HepG2 (cell line): Measurements from ENCODE around the gene RHO. TPM values are rescaled to one million over a fixed set of nuclear protein-coding genes. Genes with fewer than 3 reads are reported as not detected.

Source experiments
- ATAC-seq: fragments of 200-7000 bp; cut with Tn5 transposase; 3 replicates; pipeline ENCODE4 v1.9.1; 2020; ENCODE audit warnings: mild to moderate bottlenecking, moderate library complexity
- BruUV-seq: library from RNA; stranded (reverse); fragments of 400-500 nt; replicated peaks from 2 replicates; lab custom pipeline; 2021; lab: Mats Ljungman, UMichigan
- CTCF ChIA-PET: fragments of 300-600 bp; formaldehyde crosslinking; extraction: SDS; loops from one replicate; lab custom pipeline; 2021; ENCODE audit warnings: low total read pairs, inconsistent platforms, low intra/inter-chr PET ratio; lab: Yijun Ruan, JAX
- POLR2A ChIA-PET: fragments of 350-600 bp; sonication (Branson Sonifier 250); formaldehyde crosslinking; loops from one replicate; lab custom pipeline; 2020; ENCODE audit warnings: antibody characterized with exemption, inconsistent platforms; lab: Yijun Ruan, JAX
- DNase-seq: peaks from one replicate; pipeline ENCODE4 v3.0.0-alpha.2; 2015; ENCODE audit warnings: low spot score
- FAIRE-seq: peaks from 3 replicates; lab custom pipeline; 2011; peaks lifted over from hg19 to GRCh38; lab: Jason Lieb, UNC
- H2AFZ ChIP-seq: one replicate; pipeline ENCODE4 v1.6.1; 2011; ENCODE audit warnings: low read length, inconsistent platforms
- H3K27ac ChIP-seq: fragments of 300-600 bp; 3 replicates; pipeline ENCODE4 v1.8.0; 2011; ENCODE audit warnings: mixed run types, mild to moderate bottlenecking, mixed read lengths, low read length, inconsistent platforms; ENCODE audit not compliant: insufficient read depth; ENCODE audit errors: extremely low read length
- H3K27me3 ChIP-seq, 2 experiments: fragments of 200-600 bp in 1 of 2; 2 replicates in 1 of 2; 3 replicates in 1 of 2; pipeline versions ENCODE4 v1.6.0 to v1.8.0; 2011; ENCODE audit warnings: low read length in 2 of 2, mild to moderate bottlenecking in 2 of 2, moderate library complexity in 2 of 2, inconsistent platforms in 1 of 2; ENCODE audit not compliant: insufficient read depth in 2 of 2, control insufficient read depth in 1 of 2
- H3K36me3 ChIP-seq, 2 experiments: fragments of 200-600 bp in 1 of 2; replicated peaks in 1 of 2; 2 replicates in 1 of 2; 3 replicates in 1 of 2; pipeline versions ENCODE4 v1.5.1 to v1.8.0; 2011; ENCODE audit warnings: low read length in 2 of 2, inconsistent platforms in 1 of 2; ENCODE audit not compliant: insufficient read depth in 2 of 2, control insufficient read depth in 1 of 2
- H3K4me1 ChIP-seq: 2 replicates; pipeline ENCODE4 v1.5.1; 2012; ENCODE audit warnings: low read length, inconsistent platforms; ENCODE audit not compliant: insufficient read depth
- H3K4me2 ChIP-seq: 2 replicates; pipeline ENCODE4 v1.6.0; 2011; ENCODE audit warnings: low read depth, low read length, inconsistent platforms
- H3K4me3 ChIP-seq, 3 experiments: fragments of 200-600 bp in 1 of 3; sonication (generic), shearing (Covaris generic) in 1 of 3; replicated peaks in 1 of 3; 2 replicates each; pipeline ENCODE4 v1.5.1; 2011 to 2016; ENCODE audit warnings: low read length in 3 of 3, inconsistent platforms in 2 of 3, low read depth in 2 of 3, mild to moderate bottlenecking in 2 of 3, control low read depth in 1 of 3, mixed read lengths in 1 of 3; ENCODE audit not compliant: insufficient read depth in 1 of 3
- H3K79me2 ChIP-seq: one replicate; pipeline ENCODE4 v1.6.1; 2011; ENCODE audit warnings: low read length, inconsistent platforms; ENCODE audit not compliant: insufficient read depth
- H3K9ac ChIP-seq: 2 replicates; pipeline ENCODE4 v1.6.0; 2011; ENCODE audit warnings: mild to moderate bottlenecking, low read depth, low read length, inconsistent platforms; ENCODE audit not compliant: insufficient read depth
- H3K9me3 ChIP-seq: 2 replicates; pipeline ENCODE4 v1.5.1; 2012; ENCODE audit warnings: mild to moderate bottlenecking, low read length
- H4K20me1 ChIP-seq: 2 replicates; pipeline ENCODE4 v1.6.0; 2011; ENCODE audit warnings: inconsistent platforms, mild to moderate bottlenecking, low read length, moderate library complexity; ENCODE audit not compliant: insufficient read depth
- FOXO1 ChIP-seq: sonication (generic); formaldehyde crosslinking; IDR thresholded peaks from 2 replicates; pipeline ENCODE4 v1.4.0; 2020; ENCODE audit warnings: missing genetic modification reagents
- MED8 ChIP-seq: sonication (generic); formaldehyde crosslinking; IDR thresholded peaks from 2 replicates; pipeline ENCODE4 v1.8.1; 2023; ENCODE audit warnings: mild to moderate bottlenecking, missing genetic modification reagents; ENCODE audit not compliant: insufficient replicate concordance
- PAF1 ChIP-seq: IDR thresholded peaks from 2 replicates; pipeline ENCODE4 v1.6.1; 2016; ENCODE audit warnings: missing genetic modification reagents, missing compliant biosample characterization
- ZNF121 ChIP-seq: sonication (generic); formaldehyde crosslinking; IDR thresholded peaks from 2 replicates; pipeline ENCODE4 v1.5.0; 2020; ENCODE audit warnings: mild to moderate bottlenecking, missing genetic modification reagents
- ZNF17 ChIP-seq: sonication (generic); formaldehyde crosslinking; IDR thresholded peaks from 2 replicates; pipeline ENCODE4 v1.5.0; 2020; ENCODE audit warnings: mild to moderate bottlenecking, missing genetic modification reagents
- ZNF3 ChIP-seq: IDR thresholded peaks from 2 replicates; pipeline ENCODE4 v1.7.0; 2017; ENCODE audit warnings: inconsistent platforms
- ZNF333 ChIP-seq: sonication (generic); formaldehyde crosslinking; IDR thresholded peaks from 2 replicates; pipeline ENCODE4 v1.4.0; 2020; ENCODE audit warnings: mild to moderate bottlenecking, missing genetic modification reagents, borderline replicate concordance
- ZNF674 ChIP-seq: sonication (generic); formaldehyde crosslinking; IDR thresholded peaks from 2 replicates; pipeline ENCODE4 v1.5.0; 2020; ENCODE audit warnings: low read depth, mild to moderate bottlenecking, missing genetic modification reagents
- WGBS: methylation state at CpG from one replicate; pipeline ENCODE4 v1.1.6; 2017; ENCODE audit warnings: low lambda C conversion rate; 5-methylcytosine and 5-hydroxymethylcytosine counted together
- in situ Hi-C: cut with HindIII; loops from 2 replicates; pipeline ENCODE4 v1.10.0; 2017; ENCODE audit warnings: low pct_unique_long_range_greater_than_20kb; ENCODE audit not compliant: extremely low pct_ligation_motif_present
- intact Hi-C: fragments of 100-400 bp; cut with micrococcal nuclease; formaldehyde crosslinking; loops from one replicate; pipeline ENCODE4 v1.10.0; 2022; ENCODE audit not compliant: unreplicated experiment
- polyA plus RNA-seq, 8 experiments: library from polyadenylated mRNA; depleted of rRNA in 3 of 8; stranded (reverse) in 7 of 8; unstranded in 1 of 8; fragments of >200 nt; fragmentation: Illumina TruSeq in 4 of 8; extraction: Trizol in 4 of 8; gene quantifications; 2 replicates each; pipeline versions ENCODE4 v1.2.1 to v1.2.3, GENCODE V29; 2011 to 2016; ENCODE audit warnings: low read depth in 4 of 8, missing spikeins in 1 of 8, mixed read lengths in 1 of 8; ENCODE audit not compliant: insufficient read depth in 1 of 8
- total RNA-seq, 5 experiments: library from RNA; depleted of rRNA; stranded (reverse); fragments of >200 nt; fragmentation: Illumina TruSeq; extraction: Trizol; gene quantifications; 2 replicates each; pipeline ENCODE4 v1.2.3, GENCODE V29; 2016; ENCODE audit warnings: low read depth in 1 of 5
- TF ChIP-seq, protein P1 (sequence below): sonication (generic); formaldehyde crosslinking; IDR thresholded peaks from 2 replicates; pipeline ENCODE4 v1.5.0; 2020; ENCODE audit warnings: missing genetic modification reagents
- TF ChIP-seq, protein P2 (sequence below): sonication (generic); formaldehyde crosslinking; IDR thresholded peaks from 2 replicates; pipeline ENCODE4 v1.4.0; 2020; ENCODE audit warnings: missing genetic modification reagents, mild to moderate bottlenecking, borderline replicate concordance
- TF ChIP-seq, protein P3 (sequence below): sonication (generic); formaldehyde crosslinking; IDR thresholded peaks from 2 replicates; pipeline ENCODE4 v1.9.0; 2021; ENCODE audit warnings: missing genetic modification reagents, borderline replicate concordance

The RHO gene
- total and polyA plus RNA-seq, 2 of the 13 experiments (the other 11 are each of a cell fraction or from before 2014, with no cell fraction given): not detected

DNA sequence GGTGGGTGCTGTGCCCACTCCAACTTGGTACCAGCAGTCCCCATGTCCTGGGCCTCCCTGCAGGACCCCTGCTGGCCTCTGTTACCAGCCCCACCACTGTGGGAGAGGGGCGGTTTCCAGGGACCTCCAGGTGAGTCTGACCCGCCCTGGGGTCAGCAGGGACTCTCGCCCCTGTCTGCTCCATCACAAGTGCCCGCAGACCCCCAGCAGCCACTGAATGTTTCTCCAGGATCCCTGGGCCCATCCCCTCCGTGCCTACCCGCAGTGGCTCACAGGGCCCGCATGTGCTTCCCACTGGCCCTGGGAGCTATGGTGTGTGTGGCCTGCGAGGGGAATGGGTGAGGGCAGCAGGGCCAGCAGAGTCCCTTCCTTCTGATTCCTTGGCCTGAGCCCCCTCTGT is 9.9 kb upstream of the RHO start:
- CTCF ChIA-PET: no interaction called here
- FAIRE-seq: no peak

More for the DNA sequence above, 9.9 kb upstream of the RHO start:
- Histone ChIP-seq H3K79me2 (no peaks in the 10 kb centered on the region), H2AFZ (no peak overlapping the region), H3K4me3 (no peak overlapping the region), H3K9ac (no peak overlapping the region), H3K36me3 (no peaks in the 10 kb centered on the region; a peak in 1 of 5 replicates), H3K4me2 (no peak overlapping the region), H3K27me3 (no peaks in the 10 kb centered on the region), H4K20me1 (no peaks in the 10 kb centered on the region), H3K4me1 (peaks cover 61% of the 10 kb centered on the region), H3K27ac (no peak overlapping the region), H3K9me3 (no peaks in the 10 kb centered on the region)
- POLR2A ChIA-PET: interaction anchor here (1.5 kb wide), 1 partner anchor 75 kb away, joined by 4 read pairs; no protein-coding TSS in a partner anchor
- ATAC-seq (no peak), DNase-seq (no peak)
- WGBS: 80% methylated on average over 1 of the region's 8 CpGs
- in situ Hi-C loops: no loop called here
- BruUV-seq: no TSS peak
- TF ChIP-seq, protein P1, sequence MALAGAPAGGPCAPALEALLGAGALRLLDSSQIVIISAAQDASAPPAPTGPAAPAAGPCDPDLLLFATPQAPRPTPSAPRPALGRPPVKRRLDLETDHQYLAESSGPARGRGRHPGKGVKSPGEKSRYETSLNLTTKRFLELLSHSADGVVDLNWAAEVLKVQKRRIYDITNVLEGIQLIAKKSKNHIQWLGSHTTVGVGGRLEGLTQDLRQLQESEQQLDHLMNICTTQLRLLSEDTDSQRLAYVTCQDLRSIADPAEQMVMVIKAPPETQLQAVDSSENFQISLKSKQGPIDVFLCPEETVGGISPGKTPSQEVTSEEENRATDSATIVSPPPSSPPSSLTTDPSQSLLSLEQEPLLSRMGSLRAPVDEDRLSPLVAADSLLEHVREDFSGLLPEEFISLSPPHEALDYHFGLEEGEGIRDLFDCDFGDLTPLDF (CRISPR knock-in tag): no peak
- no peak for TF ChIP-seq PAF1 (CRISPR knock-in tag)
- no peak for TF ChIP-seq ZNF674 (CRISPR knock-in tag)
- TF ChIP-seq, protein P2, sequence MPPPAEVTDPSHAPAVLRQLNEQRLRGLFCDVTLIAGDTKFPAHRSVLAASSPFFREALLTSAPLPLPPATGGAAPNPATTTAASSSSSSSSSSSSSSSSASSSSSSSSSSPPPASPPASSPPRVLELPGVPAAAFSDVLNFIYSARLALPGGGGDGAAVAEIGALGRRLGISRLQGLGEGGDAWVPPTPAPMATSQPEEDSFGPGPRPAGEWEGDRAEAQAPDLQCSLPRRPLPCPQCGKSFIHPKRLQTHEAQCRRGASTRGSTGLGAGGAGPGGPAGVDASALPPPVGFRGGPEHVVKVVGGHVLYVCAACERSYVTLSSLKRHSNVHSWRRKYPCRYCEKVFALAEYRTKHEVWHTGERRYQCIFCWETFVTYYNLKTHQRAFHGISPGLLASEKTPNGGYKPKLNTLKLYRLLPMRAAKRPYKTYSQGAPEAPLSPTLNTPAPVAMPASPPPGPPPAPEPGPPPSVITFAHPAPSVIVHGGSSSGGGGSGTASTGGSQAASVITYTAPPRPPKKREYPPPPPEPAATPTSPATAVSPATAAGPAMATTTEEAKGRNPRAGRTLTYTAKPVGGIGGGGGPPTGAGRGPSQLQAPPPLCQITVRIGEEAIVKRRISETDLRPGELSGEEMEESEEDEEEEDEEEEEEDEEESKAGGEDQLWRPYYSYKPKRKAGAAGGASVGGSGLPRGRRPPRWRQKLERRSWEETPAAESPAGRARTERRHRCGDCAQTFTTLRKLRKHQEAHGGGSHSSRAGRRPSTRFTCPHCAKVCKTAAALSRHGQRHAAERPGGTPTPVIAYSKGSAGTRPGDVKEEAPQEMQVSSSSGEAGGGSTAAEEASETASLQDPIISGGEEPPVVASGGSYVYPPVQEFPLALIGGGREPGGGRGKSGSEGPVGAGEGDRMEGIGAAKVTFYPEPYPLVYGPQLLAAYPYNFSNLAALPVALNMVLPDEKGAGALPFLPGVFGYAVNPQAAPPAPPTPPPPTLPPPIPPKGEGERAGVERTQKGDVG (CRISPR knock-in tag): no peak
- no peak for TF ChIP-seq FOXO1 (CRISPR knock-in tag)
- TF ChIP-seq, protein P3, sequence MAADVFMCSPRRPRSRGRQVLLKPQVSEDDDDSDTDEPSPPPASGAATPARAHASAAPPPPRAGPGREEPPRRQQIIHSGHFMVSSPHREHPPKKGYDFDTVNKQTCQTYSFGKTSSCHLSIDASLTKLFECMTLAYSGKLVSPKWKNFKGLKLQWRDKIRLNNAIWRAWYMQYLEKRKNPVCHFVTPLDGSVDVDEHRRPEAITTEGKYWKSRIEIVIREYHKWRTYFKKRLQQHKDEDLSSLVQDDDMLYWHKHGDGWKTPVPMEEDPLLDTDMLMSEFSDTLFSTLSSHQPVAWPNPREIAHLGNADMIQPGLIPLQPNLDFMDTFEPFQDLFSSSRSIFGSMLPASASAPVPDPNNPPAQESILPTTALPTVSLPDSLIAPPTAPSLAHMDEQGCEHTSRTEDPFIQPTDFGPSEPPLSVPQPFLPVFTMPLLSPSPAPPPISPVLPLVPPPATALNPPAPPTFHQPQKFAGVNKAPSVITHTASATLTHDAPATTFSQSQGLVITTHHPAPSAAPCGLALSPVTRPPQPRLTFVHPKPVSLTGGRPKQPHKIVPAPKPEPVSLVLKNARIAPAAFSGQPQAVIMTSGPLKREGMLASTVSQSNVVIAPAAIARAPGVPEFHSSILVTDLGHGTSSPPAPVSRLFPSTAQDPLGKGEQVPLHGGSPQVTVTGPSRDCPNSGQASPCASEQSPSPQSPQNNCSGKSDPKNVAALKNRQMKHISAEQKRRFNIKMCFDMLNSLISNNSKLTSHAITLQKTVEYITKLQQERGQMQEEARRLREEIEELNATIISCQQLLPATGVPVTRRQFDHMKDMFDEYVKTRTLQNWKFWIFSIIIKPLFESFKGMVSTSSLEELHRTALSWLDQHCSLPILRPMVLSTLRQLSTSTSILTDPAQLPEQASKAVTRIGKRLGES (CRISPR knock-in tag): no peak
- no peak for TF ChIP-seq ZNF121 (CRISPR knock-in tag)
- no peak for TF ChIP-seq ZNF333 (CRISPR knock-in tag)
- TF ChIP-seq ZNF17 (CRISPR knock-in tag): no peak
- TF ChIP-seq ZNF3: no peak
- no peak for TF ChIP-seq MED8
- intact Hi-C loops: no loop called here
